Fibroblast of skin of left quadriceps (primary cell): Measurements from ENCODE around the gene GRWD1.

Experiments
- DNase-seq, 2 experiments: peaks; one replicate each; pipeline ENCODE4 v3.0.0-alpha.2; 2013; ENCODE audit warnings: low read depth in 2 of 2

The GRWD1 gene

GRCh38 chr19:48424694-48425219, 21.0 kb upstream of the GRWD1 start:
- peak; percentile 43 to 44 for DNase-seq

GRCh38 chr19:48428670-48429069, 17.1 kb upstream of the GRWD1 start:
- DNase-seq: no peak

GRCh38 chr19:48433337-48433736, 12.4 kb upstream of the GRWD1 start:
- DNase-seq: no peak

GRCh38 chr19:48436586-48436985, 9.2 kb upstream of the GRWD1 start:
- no peak for DNase-seq

GRCh38 chr19:48441360-48442050, 4.3 kb upstream of the GRWD1 start:
- DNase-seq: no peak

GRCh38 chr19:48442116-48443035, 3.4 kb upstream of the GRWD1 start:
- DNase-seq: no peak

- DNase-seq: no peak
These were observed 2.5 kb upstream of the GRWD1 start for GRCh38 chr19:48443256-48443655.

GRCh38 chr19:48443731-48444128, 2.1 kb upstream of the GRWD1 start:
- DNase-seq: no peak

- no peak for DNase-seq
These were observed 1.5 kb upstream of the GRWD1 start for GRCh38 chr19:48444129-48444935.

GRCh38 chr19:48444936-48445200, 915 bp upstream of the GRWD1 start:
- no peak for DNase-seq

- DNase-seq: peak; percentile 89 to 90
These were observed 552 bp upstream of the GRWD1 start for GRCh38 chr19:48445256-48445605.

- DNase-seq: no peak
These were observed 796 bp downstream of the GRWD1 start for GRCh38 chr19:48446579-48446978.

- DNase-seq: no peak
These were observed 2.8 kb downstream of the GRWD1 start for GRCh38 chr19:48448563-48448962.

GRCh38 chr19:48450441-48450840, 4.7 kb downstream of the GRWD1 start:
- DNase-seq: no peak

- DNase-seq: no peak
These were observed 5.1 kb downstream of the GRWD1 start for GRCh38 chr19:48450863-48451262.

- no peak for DNase-seq
These were observed 5.8 kb downstream of the GRWD1 start for GRCh38 chr19:48451624-48452023.

GRCh38 chr19:48452289-48453190, 6.8 kb downstream of the GRWD1 start:
- no peak for DNase-seq

GRCh38 chr19:48454150-48454730, 8.5 kb downstream of the GRWD1 start:
- DNase-seq: no peak

GRCh38 chr19:48455171-48455907, 9.6 kb downstream of the GRWD1 start, which contains the start of gene KCNJ14:
Gene KCNJ14 (plus strand): TSS chr19:48455574. CDS start chr19:48461725, 6,151 bp downstream.
- no peak for DNase-seq
